GM23248 (cell line): Measurements from ENCODE around the gene RPS29.

Experiments used
- EZH2 ChIP-seq: fragments of 200-600 bp; sonication (generic); IDR thresholded peaks from 2 replicates; pipeline ENCODE4 v1.6.1; 2018; ENCODE audit warnings: antibody characterized with exemption, mild to moderate bottlenecking; ENCODE audit not compliant: insufficient read depth, poor library complexity, severe bottlenecking
- EZH2phosphoT487 ChIP-seq: fragments of 200-600 bp; sonication (generic); IDR thresholded peaks from 2 replicates; pipeline ENCODE4 v1.6.1; 2018; ENCODE audit warnings: antibody characterized with exemption, moderate library complexity, mild to moderate bottlenecking, low read depth; ENCODE audit not compliant: insufficient read depth

- TF ChIP-seq EZH2 (no peak), EZH2phosphoT487 (no peak)
Measured at GRCh38 chr14:49633640-49634546, 47.7 kb upstream of the RPS29 start.
